Left lung (tissue), 10 donors: ENCODE measurements around the gene NDUFS4. TPM values are rescaled to one million over a fixed set of nuclear protein-coding genes. Genes with fewer than 3 reads are reported as not detected.
"Not testable (repeated sequence)": the region's sequence is repeated elsewhere in the genome, so short reads cannot be mapped to it uniquely, and the experiment has no call there.

Source experiments
- ATAC-seq: fragments of 200-7000 bp; cut with Tn5 transposase; one replicate; pipeline ENCODE4 v1.9.1; 2020; ENCODE audit warnings: moderate library complexity
- DNase-seq, 4 donors: peaks; one replicate each; pipeline ENCODE4 v3.0.0-alpha.2; 2013 to 2020
- H3K27ac ChIP-seq, 2 donors: fragments of 200-600 bp; sonication (generic) in 1 of 2; one replicate each; pipeline versions ENCODE4 v1.5.0 to v1.8.0; 2020 to 2021
- H3K27me3 ChIP-seq, 2 donors: fragments of 200-600 bp; sonication (generic) in 1 of 2; one replicate each; pipeline versions ENCODE4 v1.5.0 to v1.8.0; 2020 to 2021
- H3K36me3 ChIP-seq, 2 donors: fragments of 200-600 bp; sonication (generic) in 1 of 2; one replicate each; pipeline versions ENCODE4 v1.5.0 to v1.8.0; 2020 to 2021
- H3K4me1 ChIP-seq, 2 donors: fragments of 200-600 bp; one replicate each; pipeline ENCODE4 v1.8.0; 2021
- H3K4me3 ChIP-seq, 2 donors: fragments of 200-600 bp; sonication (generic) in 1 of 2; one replicate each; pipeline versions ENCODE4 v1.5.0 to v1.8.0; 2020 to 2021; ENCODE audit warnings: mild to moderate bottlenecking in 1 of 2
- H3K9me3 ChIP-seq, 2 donors: fragments of 200-600 bp; sonication (generic) in 1 of 2; one replicate each; pipeline versions ENCODE4 v1.5.0 to v1.8.0; 2020 to 2021
- intact Hi-C, 2 donors: fragments of 100-400 bp; cut with DNase I; formaldehyde crosslinking; loops; one replicate each; pipeline versions ENCODE4 v1.11.2 to v1.14.2; 2022
- polyA plus RNA-seq, 6 donors: library from polyadenylated mRNA; unstranded; fragments of 120-200 nt; gene quantifications; one replicate each; pipeline ENCODE4 v1.2.1, GENCODE V29; 2013; ENCODE audit not compliant: insufficient read length in 6 of 6
- total RNA-seq, 2 donors: library from RNA; stranded (reverse); fragmentation: NEBNext Ultra II Directional; extraction: Animal tissue kit (Norgen Biotek cat#: 25700); gene quantifications; one replicate each; pipeline ENCODE4 v1.2.1, GENCODE V29; 2021
- TF ChIP-seq, protein P1 (sequence below), 2 donors: fragments of 200-600 bp; sonication (generic) in 1 of 2; IDR thresholded peaks; one replicate each; pipeline versions ENCODE4 v1.5.0 to v1.8.0; 2021; ENCODE audit warnings: antibody characterized with exemption in 2 of 2
- donor health status: DM: no; HTN: yes; CAD: no.
- donor health status: DM: no; HTN: no; CAD: no.

Gene NDUFS4
- total and polyA plus RNA-seq, 8 donors: 52.3 to 109 (median 97.8) TPM

- TF ChIP-seq, protein P1, sequence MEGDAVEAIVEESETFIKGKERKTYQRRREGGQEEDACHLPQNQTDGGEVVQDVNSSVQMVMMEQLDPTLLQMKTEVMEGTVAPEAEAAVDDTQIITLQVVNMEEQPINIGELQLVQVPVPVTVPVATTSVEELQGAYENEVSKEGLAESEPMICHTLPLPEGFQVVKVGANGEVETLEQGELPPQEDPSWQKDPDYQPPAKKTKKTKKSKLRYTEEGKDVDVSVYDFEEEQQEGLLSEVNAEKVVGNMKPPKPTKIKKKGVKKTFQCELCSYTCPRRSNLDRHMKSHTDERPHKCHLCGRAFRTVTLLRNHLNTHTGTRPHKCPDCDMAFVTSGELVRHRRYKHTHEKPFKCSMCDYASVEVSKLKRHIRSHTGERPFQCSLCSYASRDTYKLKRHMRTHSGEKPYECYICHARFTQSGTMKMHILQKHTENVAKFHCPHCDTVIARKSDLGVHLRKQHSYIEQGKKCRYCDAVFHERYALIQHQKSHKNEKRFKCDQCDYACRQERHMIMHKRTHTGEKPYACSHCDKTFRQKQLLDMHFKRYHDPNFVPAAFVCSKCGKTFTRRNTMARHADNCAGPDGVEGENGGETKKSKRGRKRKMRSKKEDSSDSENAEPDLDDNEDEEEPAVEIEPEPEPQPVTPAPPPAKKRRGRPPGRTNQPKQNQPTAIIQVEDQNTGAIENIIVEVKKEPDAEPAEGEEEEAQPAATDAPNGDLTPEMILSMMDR (IDR thresholded peaks at IDR 0.05): no peak
- DNase-seq: no peak
- intact Hi-C loops: no loop called here
- H3K36me3 ChIP-seq: peaks cover 0 to 39% of the 10 kb centered on the region in 2 donors
- H3K4me3 ChIP-seq: no peak overlapping the region
- peaks cover 0 to under 1% of the 10 kb centered on the region in 2 donors for H3K4me1 ChIP-seq
- no peak overlapping the region for H3K27ac ChIP-seq
- no peaks in the 10 kb centered on the region for H3K9me3 ChIP-seq
- no peaks in the 10 kb centered on the region for H3K27me3 ChIP-seq
- ATAC-seq: no peak
These were observed 47.4 kb downstream of the NDUFS4 start for GRCh38 chr5:53607886-53608285.

DNA sequence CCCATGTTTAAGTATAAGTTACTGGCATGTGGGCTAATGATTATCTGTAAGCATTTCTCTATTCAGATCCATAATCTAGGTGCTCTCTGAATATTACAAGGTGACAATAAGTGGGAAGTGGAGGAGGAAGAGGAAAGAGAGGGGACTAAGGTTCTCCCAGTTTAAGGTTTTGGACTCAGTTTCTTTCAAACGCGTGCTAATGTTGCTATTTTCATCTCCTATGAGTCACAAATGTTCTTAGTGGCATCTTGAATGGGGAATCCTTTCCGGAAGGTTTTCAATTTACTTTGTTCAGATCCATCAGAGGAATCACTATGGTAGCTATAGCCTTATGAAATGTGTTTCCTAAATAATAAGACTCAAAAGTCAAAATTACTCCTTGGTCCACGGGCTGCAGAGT, 48.5 kb downstream of the NDUFS4 start:
- peaks cover 0 to 36% of the 10 kb centered on the region in 2 donors for H3K36me3 ChIP-seq
- H3K27ac ChIP-seq, H3K9me3 ChIP-seq, intact Hi-C loops, H3K4me3 ChIP-seq, H3K27me3 ChIP-seq, ATAC-seq, DNase-seq, H3K4me1 ChIP-seq: not testable (repeated sequence)

DNA sequence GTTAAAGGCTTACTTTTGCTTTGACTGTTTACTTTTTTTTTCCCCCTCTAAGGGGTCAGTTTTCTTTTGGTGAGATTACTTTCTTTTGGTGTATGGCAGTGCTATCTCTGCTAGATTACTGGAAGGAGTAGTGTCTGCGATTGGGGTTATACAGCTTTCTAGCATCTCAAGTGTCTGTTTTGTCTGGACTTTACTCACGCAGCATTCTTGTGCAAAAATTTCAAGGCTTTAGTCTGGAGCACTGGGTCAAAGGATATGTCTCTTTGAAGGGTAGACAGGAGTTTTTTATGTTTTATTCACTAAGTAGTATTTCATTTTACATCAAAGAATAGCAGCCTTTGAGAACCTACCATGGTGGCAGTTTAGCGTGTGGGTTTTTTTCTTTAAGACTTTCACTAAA, 52.6 kb downstream of the NDUFS4 start:
- intact Hi-C loops: no loop called here
- ATAC-seq: no peak
- TF ChIP-seq, protein P1 (IDR thresholded peaks at IDR 0.05): no peak

GRCh38 chr5:53613536-53613935, 53.1 kb downstream of the NDUFS4 start:
- TF ChIP-seq, protein P1 (IDR thresholded peaks at IDR 0.05): no peak
- no peaks in the 10 kb centered on the region for H3K9me3 ChIP-seq
- intact Hi-C loops: no loop called here
- H3K4me1 ChIP-seq: peaks cover 0 to 8% of the 10 kb centered on the region in 2 donors
- no peak for ATAC-seq
- H3K36me3 ChIP-seq: peaks cover 0 to under 1% of the 10 kb centered on the region in 2 donors
- no peak overlapping the region for H3K27ac ChIP-seq
- no peak for DNase-seq
- no peaks in the 10 kb centered on the region for H3K27me3 ChIP-seq
- no peak overlapping the region for H3K4me3 ChIP-seq

More for the DNA sequence above, 52.6 kb downstream of the NDUFS4 start:
- Histone ChIP-seq H3K4me1 (peaks cover 0 to 8% of the 10 kb centered on the region in 2 donors), H3K9me3 (no peaks in the 10 kb centered on the region), H3K27me3 (no peaks in the 10 kb centered on the region), H3K36me3 (peaks cover 0 to 3% of the 10 kb centered on the region in 2 donors), H3K4me3 (no peak overlapping the region), H3K27ac (no peak overlapping the region)
- no peak for DNase-seq

DNA sequence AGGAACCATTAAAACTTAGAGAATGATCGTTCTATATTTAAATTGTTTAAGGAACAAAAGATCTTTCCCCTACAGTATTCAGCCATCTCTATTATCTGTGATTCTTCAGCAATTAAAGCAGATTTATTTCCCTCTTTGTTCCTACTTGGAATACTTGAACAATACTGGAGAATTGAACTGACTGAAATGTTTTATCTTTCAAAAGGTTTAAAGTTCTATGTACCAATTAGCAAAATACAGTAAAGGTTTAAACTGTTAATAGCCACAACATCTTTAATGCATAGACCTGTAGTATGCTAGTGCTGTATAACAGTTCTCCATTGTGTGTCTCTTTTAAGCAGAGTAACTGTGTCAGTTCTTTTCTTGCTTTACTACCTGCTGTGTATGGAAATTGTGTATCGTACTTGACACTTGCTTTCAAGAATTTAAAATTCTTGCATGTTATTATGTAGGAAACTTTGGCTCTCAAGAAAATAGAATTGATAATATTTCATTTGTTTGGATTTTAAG, 54.0 kb downstream of the NDUFS4 start:
- intact Hi-C loops: no loop called here
- ATAC-seq: no peak

More for the DNA sequence above, 54.0 kb downstream of the NDUFS4 start:
- DNase-seq: no peak
- no peaks in the 10 kb centered on the region for H3K36me3 ChIP-seq
- H3K4me1 ChIP-seq: peaks cover 0 to 8% of the 10 kb centered on the region in 2 donors
- no peaks in the 10 kb centered on the region for H3K27me3 ChIP-seq
- no peak overlapping the region for H3K4me3 ChIP-seq
- TF ChIP-seq, protein P1 (IDR thresholded peaks at IDR 0.05): no peak
- H3K9me3 ChIP-seq: no peaks in the 10 kb centered on the region
- H3K27ac ChIP-seq: no peak overlapping the region
